ENCODE results near the gene DAPK1.

DNA sequence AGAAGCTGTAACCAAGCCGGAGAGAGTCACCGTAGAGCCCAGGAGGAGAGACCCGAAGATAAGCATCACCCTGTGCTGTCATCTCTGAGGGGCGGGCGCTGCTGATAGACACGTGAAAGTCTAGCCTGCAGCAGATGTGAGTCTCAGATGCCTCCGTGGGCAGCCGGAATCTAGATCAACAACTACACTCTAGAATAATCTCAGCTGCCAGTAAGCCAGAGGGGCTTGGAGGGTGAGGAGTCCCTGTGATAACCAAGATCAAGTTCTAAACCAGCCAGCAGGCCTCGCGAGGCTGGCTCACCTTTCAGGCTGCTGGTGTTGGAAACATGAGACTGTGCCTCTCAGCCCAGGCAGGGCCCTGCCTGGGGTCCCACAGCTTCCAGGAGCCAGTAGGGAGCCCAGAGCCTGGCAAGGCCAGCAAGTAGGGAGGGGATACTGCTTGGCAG, 54.1 kb downstream of the DAPK1 start:
- TF ChIP-seq PATZ1 (CRISPR knock-in tag; IDR thresholded peaks at IDR 0.05; ENCODE audit: borderline replicate concordance) (no peak), BACH2 (CRISPR knock-in tag; IDR thresholded peaks at IDR 0.05; ENCODE audit: borderline replicate concordance) (no peak), GLIS3 (CRISPR knock-in tag; IDR thresholded peaks at IDR 0.05) (no peak), CSDC2 (CRISPR knock-in tag; IDR thresholded peaks at IDR 0.05) (no peak), ZNF565 (CRISPR knock-in tag; conservative IDR thresholded peaks at IDR 0.05; ENCODE audit: low read depth) (no peak), ZFP3 (CRISPR knock-in tag; IDR thresholded peaks at IDR 0.05) (no peak), OSR1 (CRISPR knock-in tag; IDR thresholded peaks at IDR 0.05) (no peak), ZNF70 (CRISPR knock-in tag; IDR thresholded peaks at IDR 0.05) (no peak), ZFP30 (CRISPR knock-in tag; IDR thresholded peaks at IDR 0.05) (no peak), ISL1 (CRISPR knock-in tag; IDR thresholded peaks at IDR 0.05) (no peak), ZNF8 (CRISPR knock-in tag; IDR thresholded peaks at IDR 0.05) (no peak), RARB (CRISPR knock-in tag; IDR thresholded peaks at IDR 0.05) (no peak), TCF4 (CRISPR knock-in tag; IDR thresholded peaks at IDR 0.05; ENCODE audit: borderline replicate concordance) (no peak), SNAI2 (CRISPR knock-in tag; IDR thresholded peaks at IDR 0.05) (no peak)

Data from SK-N-SH treated with all-trans-retinoic acid at 6 μM for 48 hours (cell line).